GM23248 (cell line): ENCODE measurements around the gene CDC14B. TPM values are rescaled to one million over a fixed set of nuclear protein-coding genes. Genes with fewer than 3 reads are reported as not detected.

Experiments used
- DNase-seq: peaks from one replicate; pipeline ENCODE4 v3.0.0-alpha.2; 2015
- H2AFZ ChIP-seq: fragments of 200-600 bp; sonication (generic); 2 replicates; pipeline ENCODE4 v1.6.1; 2016; ENCODE audit warnings: antibody characterized with exemption
- H3F3A ChIP-seq: fragments of 200-600 bp; sonication (generic); 2 replicates; pipeline ENCODE4 v1.6.1; 2016; ENCODE audit warnings: mild to moderate bottlenecking, antibody characterized with exemption, mixed run types; ENCODE audit not compliant: insufficient read depth
- H3K27ac ChIP-seq: fragments of 200-600 bp; sonication (generic); 2 replicates; pipeline ENCODE4 v1.5.1; 2016; ENCODE audit warnings: mild to moderate bottlenecking
- H3K27me3 ChIP-seq: fragments of 200-600 bp; sonication (generic); replicated peaks from 2 replicates; pipeline ENCODE4 v1.6.1; 2016; ENCODE audit warnings: mild to moderate bottlenecking; ENCODE audit not compliant: insufficient read depth
- H3K36me3 ChIP-seq: fragments of 200-600 bp; sonication (generic); 2 replicates; pipeline ENCODE4 v1.6.1; 2016; ENCODE audit warnings: low read depth, mild to moderate bottlenecking
- H3K4me1 ChIP-seq: fragments of 200-600 bp; sonication (generic); 2 replicates; pipeline ENCODE4 v1.6.1; 2016; ENCODE audit warnings: mild to moderate bottlenecking; ENCODE audit not compliant: insufficient read depth
- H3K4me2 ChIP-seq: fragments of 200-600 bp; sonication (generic); one replicate; pipeline ENCODE4 v1.6.1; 2016; ENCODE audit warnings: mild to moderate bottlenecking; ENCODE audit not compliant: unreplicated experiment
- H3K4me3 ChIP-seq: fragments of 200-600 bp; sonication (generic); 2 replicates; pipeline ENCODE4 v1.5.1; 2016; ENCODE audit warnings: mild to moderate bottlenecking
- H3K79me2 ChIP-seq: fragments of 200-600 bp; sonication (generic); 2 replicates; pipeline ENCODE4 v1.6.1; 2016; ENCODE audit warnings: mild to moderate bottlenecking; ENCODE audit not compliant: insufficient read depth
- H3K9ac ChIP-seq: fragments of 200-600 bp; sonication (generic); 2 replicates; pipeline ENCODE4 v1.6.1; 2016; ENCODE audit warnings: mild to moderate bottlenecking
- H3K9me2 ChIP-seq: fragments of 200-600 bp; sonication (generic); 2 replicates; pipeline ENCODE4 v1.6.1; 2016; ENCODE audit warnings: mixed run types, mild to moderate bottlenecking, moderate library complexity; ENCODE audit not compliant: insufficient read depth
- H3K9me3 ChIP-seq: fragments of 200-600 bp; sonication (generic); one replicate; pipeline ENCODE4 v1.6.1; 2017; ENCODE audit warnings: low read depth
- H4K20me1 ChIP-seq: fragments of 200-600 bp; sonication (generic); 2 replicates; pipeline ENCODE4 v1.6.0; 2016; ENCODE audit not compliant: insufficient read depth
- EZH2 ChIP-seq: fragments of 200-600 bp; sonication (generic); IDR thresholded peaks from 2 replicates; pipeline ENCODE4 v1.6.1; 2018; ENCODE audit warnings: antibody characterized with exemption, mild to moderate bottlenecking; ENCODE audit not compliant: insufficient read depth, poor library complexity, severe bottlenecking
- EZH2phosphoT487 ChIP-seq: fragments of 200-600 bp; sonication (generic); IDR thresholded peaks from 2 replicates; pipeline ENCODE4 v1.6.1; 2018; ENCODE audit warnings: antibody characterized with exemption, moderate library complexity, mild to moderate bottlenecking, low read depth; ENCODE audit not compliant: insufficient read depth
- WGBS, 2 experiments: methylation state at CpG; one replicate each; pipeline ENCODE4 v1.1.6; 2015 to 2017; ENCODE audit warnings: low lambda C conversion rate in 2 of 2, low coverage in 1 of 2; ENCODE audit errors: missing lambda C conversion rate in 2 of 2; 5-methylcytosine and 5-hydroxymethylcytosine counted together
- in situ Hi-C: fragments of 300-500 bp; cut with MboI; formaldehyde crosslinking; loops from 2 replicates; pipeline ENCODE4 v1.15.0; 2020
- polyA plus RNA-seq: library from polyadenylated mRNA; unstranded; fragments of >200 nt; fragmentation: Nextera tagmentation; extraction: Ambion mirVana; gene quantifications from 2 replicates; pipeline ENCODE4 v1.2.1, GENCODE V29; 2016
- total RNA-seq: library from RNA; depleted of rRNA; stranded (reverse); fragments of >200 nt; shearing (Covaris generic); gene quantifications from 2 replicates; pipeline ENCODE4 v1.2.3, GENCODE V29; 2014

Gene CDC14B
- total and polyA plus RNA-seq, 2 experiments from 2014 or later = 8.1 to 17.2 TPM

DNA sequence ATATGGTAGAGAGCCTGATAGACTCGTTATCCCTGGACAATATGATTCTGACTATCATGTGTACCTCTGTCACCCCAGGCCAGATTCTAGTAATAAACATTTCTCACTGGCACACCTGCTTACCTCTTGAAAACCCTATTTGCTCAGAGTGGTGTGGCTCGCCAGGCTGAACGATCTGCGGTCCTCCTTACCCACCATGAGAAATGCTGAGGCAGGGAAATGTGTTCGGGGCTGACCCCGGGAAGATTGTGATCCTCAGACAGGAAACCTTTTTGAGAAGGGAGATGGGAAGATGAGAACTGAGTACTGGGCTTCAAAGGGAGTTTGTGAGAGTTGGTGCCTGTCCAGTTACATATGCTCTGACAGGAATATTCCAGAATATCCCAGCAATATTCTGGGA is 46.1 kb upstream of the CDC14B start:
- H2AFZ ChIP-seq = no peak overlapping the region
- 87 to 88% methylated on average over 6 of the region's 6 CpGs for WGBS, 2 experiments
- H3K4me3 ChIP-seq = no peak overlapping the region
- no peaks in the 10 kb centered on the region for H3K4me1 ChIP-seq
- H3F3A ChIP-seq = no peaks in the 10 kb centered on the region
- no peaks in the 10 kb centered on the region; the same call in 1 of the 2 replicates for H3K27me3 ChIP-seq
- no peaks in the 10 kb centered on the region for H4K20me1 ChIP-seq
- in situ Hi-C loops = loop anchor here (5.0 kb wide), 1 partner anchor 333 kb away; no protein-coding TSS in a partner anchor
- H3K27ac ChIP-seq = no peak overlapping the region
- no peak overlapping the region for H3K4me2 ChIP-seq
- H3K9me3 ChIP-seq = no peaks in the 10 kb centered on the region
- H3K36me3 ChIP-seq = no peaks in the 10 kb centered on the region
- H3K79me2 ChIP-seq = no peaks in the 10 kb centered on the region
- DNase-seq = no peak
- H3K9ac ChIP-seq = no peak overlapping the region
- H3K9me2 ChIP-seq = no peaks in the 10 kb centered on the region
- no peak for TF ChIP-seq EZH2phosphoT487
- TF ChIP-seq EZH2 = no peak

GRCh38 chr9:96663506-96664120 is 44.0 kb upstream of the CDC14B start:
- Histone ChIP-seq H3K4me1 (no peaks in the 10 kb centered on the region), H3F3A (no peaks in the 10 kb centered on the region), H3K4me3 (no peak overlapping the region), H3K36me3 (no peaks in the 10 kb centered on the region), H3K9ac (no peak overlapping the region), H3K27me3 (no peaks in the 10 kb centered on the region), H3K9me2 (no peaks in the 10 kb centered on the region), H3K79me2 (no peaks in the 10 kb centered on the region), H3K9me3 (no peaks in the 10 kb centered on the region), H3K4me2 (no peak overlapping the region), H3K27ac (no peak overlapping the region), H2AFZ (no peak overlapping the region), H4K20me1 (no peaks in the 10 kb centered on the region)
- in situ Hi-C loops = no loop called here
- WGBS, 2 experiments = 91 to 95% methylated on average over 20 of the region's 20 CpGs
- no peak for DNase-seq
- TF ChIP-seq EZH2phosphoT487 = no peak
- no peak for TF ChIP-seq EZH2

DNA sequence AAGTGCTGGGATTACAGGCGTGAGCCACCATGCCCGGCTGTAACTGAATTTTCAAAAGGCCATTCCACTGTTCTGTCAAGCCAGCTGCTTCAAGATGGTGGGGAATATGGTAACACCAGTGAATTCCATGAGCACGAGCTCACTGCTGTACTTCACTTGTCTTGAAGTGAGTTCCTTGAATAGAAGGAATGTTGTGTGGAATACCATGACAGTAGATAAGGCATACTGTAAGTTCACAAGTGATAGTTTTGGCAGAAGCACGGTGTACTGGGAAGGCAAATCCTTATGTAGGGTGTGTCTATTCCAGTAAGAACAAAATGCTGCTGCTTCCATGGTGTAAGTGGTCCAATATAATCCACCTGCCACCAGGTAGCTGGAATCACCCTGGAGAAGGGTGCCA is 42.1 kb upstream of the CDC14B start:
- peaks cover 1% of the 10 kb centered on the region; the same call in 1 of the 2 replicates for H3F3A ChIP-seq
- no peak overlapping the region for H2AFZ ChIP-seq
- no peak overlapping the region for H3K27ac ChIP-seq
- H3K4me1 ChIP-seq = no peaks in the 10 kb centered on the region
- no peaks in the 10 kb centered on the region for H3K9me3 ChIP-seq
- H4K20me1 ChIP-seq = no peaks in the 10 kb centered on the region
- no peak overlapping the region for H3K9ac ChIP-seq
- WGBS, 2 experiments = 86 to 93% methylated on average over 4 of the region's 4 CpGs
- H3K79me2 ChIP-seq = no peaks in the 10 kb centered on the region
- no peaks in the 10 kb centered on the region for H3K36me3 ChIP-seq
- no peaks in the 10 kb centered on the region for H3K27me3 ChIP-seq
- no peak overlapping the region for H3K4me2 ChIP-seq
- no peaks in the 10 kb centered on the region for H3K9me2 ChIP-seq
- peak; percentile 10 for DNase-seq
- no peak overlapping the region for H3K4me3 ChIP-seq
- TF ChIP-seq EZH2 (no peak), EZH2phosphoT487 (no peak)
- in situ Hi-C loops = no loop called here

DNA sequence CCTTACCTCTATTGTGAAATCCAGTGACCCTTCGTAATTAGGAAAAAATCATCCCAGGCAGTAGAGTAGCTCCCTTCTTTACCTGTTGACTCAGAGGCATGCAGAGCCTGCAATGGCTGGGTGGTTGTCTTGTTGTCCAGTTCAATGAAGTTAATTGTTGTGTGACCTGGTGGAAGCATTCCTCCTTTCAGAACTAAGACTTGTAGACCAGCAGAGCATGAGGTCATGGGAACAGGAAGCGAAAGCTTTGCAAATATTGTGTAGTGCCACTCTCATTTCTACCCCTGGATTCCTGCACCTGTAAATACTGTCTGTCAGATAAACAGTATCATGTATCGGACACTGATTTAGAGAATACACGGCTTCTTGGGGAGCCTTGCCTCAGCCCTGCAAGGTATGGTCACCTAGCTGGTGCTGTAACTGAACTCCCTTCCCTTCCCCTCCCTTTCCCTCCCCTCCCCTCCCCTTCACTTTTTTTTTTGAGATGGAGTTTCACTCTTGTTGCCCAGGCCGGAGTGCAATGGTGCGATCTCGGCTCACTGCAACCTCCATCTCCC is 41.1 kb upstream of the CDC14B start:
- in situ Hi-C loops = no loop called here
- Histone ChIP-seq H3K4me2 (no peak overlapping the region), H3K4me3 (no peak overlapping the region), H3K79me2 (no peaks in the 10 kb centered on the region), H4K20me1 (no peaks in the 10 kb centered on the region), H3K27ac (no peak overlapping the region), H3K4me1 (no peaks in the 10 kb centered on the region; the same call in 1 of the 2 replicates), H3K36me3 (no peaks in the 10 kb centered on the region), H3F3A (peaks cover 6% of the 10 kb centered on the region; the same call in 1 of the 2 replicates), H3K27me3 (no peaks in the 10 kb centered on the region), H3K9ac (no peak overlapping the region), H2AFZ (no peak overlapping the region), H3K9me3 (no peaks in the 10 kb centered on the region), H3K9me2 (no peaks in the 10 kb centered on the region)
- no peak for TF ChIP-seq EZH2
- no peak for TF ChIP-seq EZH2phosphoT487
- no peak for DNase-seq
- 84 to 90% methylated on average over 3 to 7 of the region's 7 CpGs for WGBS, 2 experiments
